Measurements from ENCODE around the gene NDUFA11.

- no peak for TF ChIP-seq RXRA (IDR thresholded peaks at IDR 0.05; ENCODE audit: borderline replicate concordance, low read depth)
- no peak for TF ChIP-seq POLR2AphosphoS5 (IDR thresholded peaks at IDR 0.05; ENCODE audit: low read depth, low read length)
- no peak for TF ChIP-seq CTCF (IDR thresholded peaks at IDR 0.05)
- no peak for TF ChIP-seq ELF1 (IDR thresholded peaks at IDR 0.05)
- no peak for TF ChIP-seq EZH2phosphoT487 (IDR thresholded peaks at IDR 0.05; ENCODE audit: borderline replicate concordance, low read depth)
- TF ChIP-seq USF1 (IDR thresholded peaks at IDR 0.05; ENCODE audit: borderline replicate concordance, low read depth), result no peak
- no peak for TF ChIP-seq RAD21 (IDR thresholded peaks at IDR 0.05; ENCODE audit: low read length)
- TF ChIP-seq NFIC (IDR thresholded peaks at IDR 0.05; ENCODE audit: borderline replicate concordance), result no peak
- TF ChIP-seq REST (IDR thresholded peaks at IDR 0.05; ENCODE audit: low read depth, low read length), result no peak
- TF ChIP-seq TAF1 (IDR thresholded peaks at IDR 0.05; ENCODE audit: borderline replicate concordance, low read depth, low read length), result no peak
These were observed 18.0 kb upstream of the NDUFA11 start for GRCh38 chr19:5921516-5922160.
